GM21360 (cell line): ENCODE results near the gene CYP27B1.

Experiments used
- ATAC-seq: cut with Tn5 transposase; IDR thresholded peaks from one replicate; pipeline ENCODE4 v1.9.1; 2021; ENCODE audit warnings: mild to moderate bottlenecking, moderate library complexity; ENCODE audit not compliant: unreplicated experiment

Gene CYP27B1, protein sequence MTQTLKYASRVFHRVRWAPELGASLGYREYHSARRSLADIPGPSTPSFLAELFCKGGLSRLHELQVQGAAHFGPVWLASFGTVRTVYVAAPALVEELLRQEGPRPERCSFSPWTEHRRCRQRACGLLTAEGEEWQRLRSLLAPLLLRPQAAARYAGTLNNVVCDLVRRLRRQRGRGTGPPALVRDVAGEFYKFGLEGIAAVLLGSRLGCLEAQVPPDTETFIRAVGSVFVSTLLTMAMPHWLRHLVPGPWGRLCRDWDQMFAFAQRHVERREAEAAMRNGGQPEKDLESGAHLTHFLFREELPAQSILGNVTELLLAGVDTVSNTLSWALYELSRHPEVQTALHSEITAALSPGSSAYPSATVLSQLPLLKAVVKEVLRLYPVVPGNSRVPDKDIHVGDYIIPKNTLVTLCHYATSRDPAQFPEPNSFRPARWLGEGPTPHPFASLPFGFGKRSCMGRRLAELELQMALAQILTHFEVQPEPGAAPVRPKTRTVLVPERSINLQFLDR

DNA sequence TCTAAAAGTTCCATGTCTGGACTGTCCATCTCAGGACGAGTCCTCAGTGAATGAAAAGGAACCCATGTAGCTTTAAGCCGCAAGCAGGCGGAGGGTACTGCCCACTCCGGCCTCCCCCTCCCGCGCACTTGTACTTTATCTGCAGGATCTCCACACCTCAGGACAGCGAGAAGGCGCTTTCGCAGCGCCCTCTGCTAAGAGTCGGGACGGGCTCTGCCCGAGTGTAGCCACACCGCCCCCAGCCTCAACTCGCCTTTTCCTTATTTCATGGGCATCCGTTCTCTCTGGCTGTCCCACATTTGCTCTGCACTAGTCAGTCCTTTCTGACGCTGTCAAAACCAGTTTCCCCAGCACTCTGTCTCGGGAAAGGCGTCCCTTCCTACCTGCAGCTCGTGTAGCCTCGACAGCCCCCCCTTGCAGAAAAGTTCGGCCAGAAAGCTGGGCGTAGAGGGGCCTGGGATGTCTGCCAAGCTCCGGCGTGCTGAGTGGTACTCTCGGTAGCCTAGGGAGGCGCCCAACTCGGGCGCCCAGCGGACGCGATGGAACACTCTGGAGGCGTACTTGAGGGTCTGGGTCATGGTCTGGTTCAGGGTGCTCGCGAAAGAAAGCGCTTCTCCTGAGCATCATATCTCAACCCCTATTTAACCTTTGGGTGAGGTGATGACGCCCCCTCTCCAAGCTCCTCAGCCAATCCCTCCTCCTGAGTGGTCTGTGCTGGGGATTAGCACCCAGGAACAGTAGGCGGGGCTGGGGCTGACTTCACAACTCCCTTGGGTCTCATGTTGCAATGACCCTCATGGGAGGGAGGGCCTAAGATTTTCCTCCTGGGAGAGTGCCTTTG, at the start of gene CYP27B1:
TSS of gene CYP27B1 (minus strand) at position 615 of the 841 bp plus-strand sequence. CDS start at position 578, 37 bp downstream.
- ATAC-seq, result no peak

- ATAC-seq, result no peak
These were observed 49.4 kb upstream of the CYP27B1 start for GRCh38 chr12:57816001-57816854.

- ATAC-seq, result no peak
These were observed 48.5 kb upstream of the CYP27B1 start for GRCh38 chr12:57815177-57816000.

- no peak for ATAC-seq
These were observed 47.3 kb upstream of the CYP27B1 start for GRCh38 chr12:57813971-57814772.

GRCh38 chr12:57813111-57813970, 46.5 kb upstream of the CYP27B1 start:
- ATAC-seq, result no peak

DNA sequence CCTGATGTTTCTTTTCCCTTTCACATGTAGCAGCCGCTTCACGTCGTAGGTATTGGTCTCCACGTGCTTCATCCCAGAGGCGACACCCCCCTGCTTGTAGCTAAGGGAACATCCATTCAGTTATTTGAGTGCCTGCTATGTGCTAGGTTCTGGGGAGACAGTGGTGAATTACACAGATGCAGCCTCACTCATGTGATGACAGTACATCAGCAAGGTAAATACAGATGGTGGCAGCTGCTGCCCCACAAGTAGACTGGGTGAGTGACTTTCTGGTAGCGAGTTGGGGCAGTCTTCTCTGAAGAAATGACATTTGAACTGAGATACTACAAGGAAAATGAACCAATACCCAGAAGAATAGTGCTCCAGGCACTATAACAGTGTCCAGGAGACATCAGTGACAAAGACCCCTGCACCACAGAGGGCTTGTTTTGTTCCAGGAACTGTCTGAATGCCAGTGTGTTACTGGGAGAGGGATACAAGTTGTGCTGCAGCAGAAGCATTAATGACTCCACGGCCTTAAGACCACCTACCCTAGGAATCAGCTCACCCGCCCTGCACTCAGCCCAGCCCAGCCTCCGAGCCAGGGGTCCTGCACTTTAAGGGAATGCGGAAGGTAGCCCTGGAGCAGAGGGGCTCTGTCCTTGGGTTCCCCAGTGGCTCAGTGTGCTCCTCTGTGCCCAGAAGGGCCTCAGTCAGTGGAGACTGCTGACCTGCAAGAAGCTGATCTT, 44.3 kb upstream of the CYP27B1 start:
- ATAC-seq, result no peak

GRCh38 chr12:57810450-57810849, 43.6 kb upstream of the CYP27B1 start:
- ATAC-seq, result no peak

- no peak for ATAC-seq
These were observed 42.5 kb upstream of the CYP27B1 start for GRCh38 chr12:57809425-57809824.

GRCh38 chr12:57808351-57808750, 41.5 kb upstream of the CYP27B1 start:
- ATAC-seq, result no peak

- ATAC-seq, result no peak
These were observed 40.4 kb upstream of the CYP27B1 start for GRCh38 chr12:57807285-57807684.

- no peak for ATAC-seq
These were observed 39.8 kb upstream of the CYP27B1 start for GRCh38 chr12:57806677-57807076.

DNA sequence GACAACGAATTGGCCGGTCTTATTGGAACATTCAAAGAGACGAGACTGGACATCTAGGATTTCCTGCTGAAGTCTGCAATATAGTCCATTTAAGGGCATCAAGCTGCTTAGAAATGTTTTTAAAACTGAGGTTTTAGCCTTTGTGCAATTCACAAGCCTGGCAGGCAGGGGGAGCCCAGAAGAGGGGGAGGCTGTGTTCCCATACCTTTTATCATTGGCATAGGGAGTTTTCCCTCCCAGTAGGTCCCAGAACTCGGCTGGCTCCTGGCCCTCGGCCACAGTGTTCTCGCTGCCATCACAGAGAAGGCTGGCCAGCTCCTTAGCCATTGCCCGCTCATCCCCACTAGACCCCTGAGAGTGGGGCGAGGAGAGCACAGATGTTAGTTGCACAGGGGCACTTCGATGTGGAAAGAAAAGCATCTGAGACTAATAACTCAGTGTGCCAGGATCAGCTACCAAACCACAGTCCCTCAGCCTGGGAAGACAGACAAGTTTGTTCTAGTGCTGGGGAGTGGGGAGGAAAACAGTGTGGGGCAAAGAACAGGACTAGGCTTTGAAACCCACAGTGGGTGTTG, 36.5 kb upstream of the CYP27B1 start:
- no peak for ATAC-seq

DNA sequence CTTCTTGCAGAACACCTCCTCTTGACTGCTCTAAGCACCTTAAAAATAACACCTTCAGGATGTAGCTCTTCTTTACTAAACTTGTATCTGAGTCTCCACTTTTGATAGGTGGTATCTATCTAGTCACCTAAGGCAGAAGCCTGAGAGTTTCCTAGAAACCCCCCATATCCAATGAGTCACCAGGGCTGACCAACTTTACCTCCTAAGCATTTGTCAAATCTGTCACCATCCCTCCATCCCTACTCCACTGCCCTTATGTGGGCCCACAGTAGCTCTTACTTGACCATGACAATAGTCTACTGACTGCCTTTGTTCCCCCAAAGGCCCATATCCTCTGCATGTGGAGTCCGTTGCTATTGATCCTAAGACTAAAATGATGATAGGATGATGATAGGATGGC, 35.7 kb upstream of the CYP27B1 start:
- ATAC-seq, result no peak

DNA sequence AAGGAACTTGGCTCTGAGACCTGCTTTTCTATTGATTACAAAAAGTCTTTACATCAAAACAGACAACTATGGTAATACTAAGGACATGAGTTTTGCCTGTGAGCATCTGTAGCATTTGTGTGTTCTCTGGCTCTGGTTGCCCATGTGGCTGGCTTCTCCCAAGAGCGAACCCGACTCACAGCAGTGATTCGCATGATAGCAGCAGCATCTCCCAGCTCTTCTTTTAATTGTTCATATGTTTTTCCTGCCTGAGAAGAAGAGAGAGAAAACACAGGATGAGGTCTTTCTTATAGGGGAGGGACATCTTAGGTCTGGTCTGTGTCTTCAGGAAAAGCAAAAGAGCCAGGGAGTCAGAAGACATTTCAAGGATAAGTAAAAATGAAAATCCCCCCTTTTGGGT, 34.1 kb upstream of the CYP27B1 start:
- no peak for ATAC-seq

GRCh38 chr12:57797933-57798332, 31.1 kb upstream of the CYP27B1 start:
- no peak for ATAC-seq

GRCh38 chr12:57796996-57797395, 30.1 kb upstream of the CYP27B1 start:
- no peak for ATAC-seq

DNA sequence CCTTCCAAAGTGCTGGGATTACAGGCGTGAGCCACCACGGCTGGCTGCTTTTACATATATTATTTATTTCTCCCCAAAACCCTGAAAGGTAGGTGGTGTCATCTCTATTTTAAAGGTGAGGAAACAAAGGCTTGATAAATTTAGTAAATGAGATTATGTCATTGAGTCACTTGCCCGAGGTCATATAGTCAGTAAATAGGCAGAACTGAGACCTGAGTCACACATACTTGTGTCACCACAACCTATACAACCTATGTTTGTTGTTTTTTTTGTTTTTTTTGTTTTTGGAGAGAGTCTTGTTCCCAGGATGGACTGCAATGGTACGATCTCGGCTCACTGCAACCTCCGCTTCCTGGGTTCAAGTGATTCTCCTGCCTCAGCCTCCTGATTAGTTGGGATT, 28.5 kb upstream of the CYP27B1 start:
- ATAC-seq, result no peak
